Gastrocnemius medialis (tissue), 4 donors: ENCODE data around the gene MOGAT3.

Source experiments
- CTCF ChIP-seq, 5 experiments: fragments of 450-650 bp in 3 of 5; fragments of 200-600 bp in 2 of 5; sonication (generic) in 2 of 5; IDR thresholded peaks in 4 of 5; conservative IDR thresholded peaks in 1 of 5; 1 replicate in 4 of 5; 2 replicates in 1 of 5; pipeline ENCODE4 v1.5.1; 2016 to 2019; ENCODE audit warnings: antibody characterized with exemption in 5 of 5, mild to moderate bottlenecking in 3 of 5, moderate library complexity in 3 of 5
- POLR2A ChIP-seq, 2 donors: fragments of 450-650 bp; IDR thresholded peaks; one replicate each; pipeline ENCODE4 v1.6.1; 2017; ENCODE audit warnings: antibody characterized with exemption in 2 of 2, mild to moderate bottlenecking in 2 of 2, moderate library complexity in 2 of 2

DNA sequence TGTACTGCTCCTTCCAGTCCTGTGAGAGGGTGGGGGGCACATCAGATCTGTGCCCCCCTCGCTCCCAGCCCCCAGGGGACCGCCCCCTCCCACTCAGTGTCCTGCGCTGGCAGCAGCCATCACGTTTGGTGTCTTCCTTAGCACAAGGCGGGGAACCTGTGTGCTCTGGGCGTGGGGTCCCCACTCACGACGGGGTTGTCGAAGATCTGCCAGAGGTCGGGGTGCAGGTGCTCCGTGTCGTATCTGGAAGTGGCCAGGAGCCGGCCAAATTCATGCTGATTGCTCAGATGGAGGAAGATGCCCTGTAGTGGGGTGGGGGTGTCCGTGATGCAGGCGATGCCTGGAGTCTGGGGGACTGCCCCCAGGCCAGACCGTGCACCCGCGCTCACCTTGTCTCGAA, 9.3 kb upstream of the MOGAT3 start:
- TF ChIP-seq CTCF (IDR thresholded peaks at IDR 0.05 in 4 of 5, conservative IDR thresholded peaks at IDR 0.05 in 1 of 5) (no peak), POLR2A (IDR thresholded peaks at IDR 0.05) (no peak)
